Upper lobe of left lung (tissue), 6 donors: ENCODE measurements around the gene KCNC1. TPM values are rescaled to one million over a fixed set of nuclear protein-coding genes. Genes with fewer than 3 reads are reported as not detected.

Experiments used
- ATAC-seq, 2 donors: fragments of 200-7000 bp; cut with Tn5 transposase; one replicate each; pipeline ENCODE4 v1.9.1; 2022; ENCODE audit warnings: mild to moderate bottlenecking in 2 of 2, moderate library complexity in 2 of 2; ENCODE audit not compliant: low FRiP score in 2 of 2
- DNase-seq, 2 donors: peaks; one replicate each; pipeline ENCODE4 v3.0.0-alpha.2; 2019 to 2020
- H3K27ac ChIP-seq, 4 donors: fragments of 200-600 bp; sonication (generic); one replicate each; pipeline ENCODE4 v1.5.1; 2016 to 2019
- H3K27me3 ChIP-seq, 4 donors: fragments of 200-600 bp; sonication (generic); one replicate each; pipeline ENCODE4 v1.5.1; 2017 to 2019
- H3K36me3 ChIP-seq, 4 donors: fragments of 200-600 bp; sonication (generic); one replicate each; pipeline ENCODE4 v1.5.1; 2016 to 2019
- H3K4me1 ChIP-seq, 4 donors: fragments of 200-600 bp; sonication (generic); one replicate each; pipeline ENCODE4 v1.5.1; 2018 to 2019
- H3K4me3 ChIP-seq, 4 donors: fragments of 200-600 bp; sonication (generic); one replicate each; pipeline ENCODE4 v1.5.1; 2017 to 2019; ENCODE audit warnings: mild to moderate bottlenecking in 2 of 4, moderate library complexity in 1 of 4
- H3K9me3 ChIP-seq, 4 donors: fragments of 200-600 bp; sonication (generic); one replicate each; pipeline ENCODE4 v1.5.1; 2018 to 2019
- CTCF ChIP-seq, 6 experiments: fragments of 450-650 bp in 4 of 6; fragments of 200-600 bp in 2 of 6; sonication (generic) in 2 of 6; IDR thresholded peaks; one replicate each; pipeline ENCODE4 v1.5.1; 2016 to 2019; ENCODE audit warnings: antibody characterized with exemption in 6 of 6
- EP300 ChIP-seq, 4 donors: sonication (generic); formaldehyde crosslinking; IDR thresholded peaks; one replicate each; pipeline ENCODE4 v1.5.1; 2017; ENCODE audit warnings: antibody characterized with exemption in 4 of 4, control low read depth in 2 of 4
- POLR2A ChIP-seq, 4 donors: fragments of 450-650 bp; IDR thresholded peaks; one replicate each; pipeline ENCODE4 v1.5.1; 2016 to 2017; ENCODE audit warnings: antibody characterized with exemption in 4 of 4, mild to moderate bottlenecking in 2 of 4
- POLR2AphosphoS5 ChIP-seq, 2 donors: sonication (generic); formaldehyde crosslinking; IDR thresholded peaks; one replicate each; pipeline ENCODE4 v1.5.1; 2017; ENCODE audit warnings: antibody characterized with exemption in 2 of 2
- WGBS, 2 donors: methylation state at CpG; one replicate each; pipeline ENCODE4 v1.1.5; 2017 to 2018; 5-methylcytosine and 5-hydroxymethylcytosine counted together
- total RNA-seq, 6 donors: library from RNA; depleted of rRNA in 4 of 6; stranded (reverse); fragments of >200 nt in 4 of 6; gene quantifications; one replicate each; pipeline versions ENCODE4 v1.1.0 to v1.2.1, GENCODE V29; 2016 to 2021
- donor health status: DM: no; HTN: no; CAD: no; lungs with moderate emphysema.
- donor health status: DM: no; HTN: yes; CAD: no; lungs with severe emphysema.

Gene KCNC1
- total RNA-seq, 6 donors from 2014 or later = not detected

- H3K4me1 ChIP-seq = peaks cover 0 to 5% (median 0%) of the 10 kb centered on the region in 4 donors
- H3K36me3 ChIP-seq = no peaks in the 10 kb centered on the region
- ATAC-seq = no peak
- WGBS, 2 donors = 93 to 100% methylated on average over 1 of the region's 1 CpG
- DNase-seq = no peak
- no peak for TF ChIP-seq POLR2AphosphoS5 (IDR thresholded peaks at IDR 0.05)
- TF ChIP-seq CTCF (IDR thresholded peaks at IDR 0.05) = no peak
- H3K9me3 ChIP-seq = no peaks in the 10 kb centered on the region
- H3K27ac ChIP-seq = no peak overlapping the region
- H3K4me3 ChIP-seq = no peak overlapping the region
- H3K27me3 ChIP-seq = no peaks in the 10 kb centered on the region
Observed at GRCh38 chr11:17814546-17814945, 80.0 kb downstream of the KCNC1 start.

DNA sequence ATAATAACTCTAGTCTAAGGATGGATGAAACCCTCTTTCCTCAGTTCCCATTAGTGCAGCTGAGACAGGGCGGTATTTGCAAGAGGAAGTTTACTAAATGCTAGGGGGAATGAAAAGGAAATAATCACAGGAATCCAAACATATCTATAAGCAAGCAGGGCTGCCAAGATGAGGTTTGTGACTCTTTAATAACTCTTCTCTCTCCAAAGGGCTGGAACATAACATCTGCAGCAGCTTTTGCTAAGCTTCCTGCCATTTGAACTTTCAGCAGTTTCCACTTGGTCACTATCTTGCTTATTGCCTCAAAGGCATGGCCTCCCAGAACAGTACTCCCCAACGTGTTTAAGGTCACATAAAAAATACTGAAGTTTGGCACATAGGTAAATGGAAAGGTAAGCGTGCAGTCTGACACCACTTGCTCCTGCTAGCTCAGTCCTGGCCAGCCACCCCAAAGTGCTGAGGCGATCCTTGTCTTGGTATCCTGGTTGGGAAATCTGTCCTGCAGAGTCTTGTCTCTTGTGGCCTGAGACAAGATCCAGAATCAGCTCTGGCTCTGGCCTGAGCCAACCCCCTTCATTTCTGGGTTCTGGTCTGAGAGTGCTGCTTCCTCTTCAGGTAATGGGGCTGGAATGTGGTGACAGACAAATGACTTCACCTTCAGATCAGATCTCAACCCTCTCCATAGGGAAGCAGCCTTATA lies 81.8 kb downstream of the KCNC1 start:
- DNase-seq (no peak), ATAC-seq (no peak)
- no peak for TF ChIP-seq POLR2A (IDR thresholded peaks at IDR 0.05)
- no peak for TF ChIP-seq CTCF (IDR thresholded peaks at IDR 0.05)
- no peak for TF ChIP-seq POLR2AphosphoS5 (IDR thresholded peaks at IDR 0.05)
- TF ChIP-seq EP300 (IDR thresholded peaks at IDR 0.05) = no peak
- Histone ChIP-seq H3K27ac (no peak overlapping the region), H3K9me3 (no peaks in the 10 kb centered on the region), H3K4me1 (peaks cover 0 to 5% (median 0%) of the 10 kb centered on the region in 4 donors), H3K27me3 (no peaks in the 10 kb centered on the region), H3K4me3 (no peak overlapping the region), H3K36me3 (no peaks in the 10 kb centered on the region)
- WGBS, 2 donors = 64 to 81% methylated on average over 4 of the region's 4 CpGs

DNA sequence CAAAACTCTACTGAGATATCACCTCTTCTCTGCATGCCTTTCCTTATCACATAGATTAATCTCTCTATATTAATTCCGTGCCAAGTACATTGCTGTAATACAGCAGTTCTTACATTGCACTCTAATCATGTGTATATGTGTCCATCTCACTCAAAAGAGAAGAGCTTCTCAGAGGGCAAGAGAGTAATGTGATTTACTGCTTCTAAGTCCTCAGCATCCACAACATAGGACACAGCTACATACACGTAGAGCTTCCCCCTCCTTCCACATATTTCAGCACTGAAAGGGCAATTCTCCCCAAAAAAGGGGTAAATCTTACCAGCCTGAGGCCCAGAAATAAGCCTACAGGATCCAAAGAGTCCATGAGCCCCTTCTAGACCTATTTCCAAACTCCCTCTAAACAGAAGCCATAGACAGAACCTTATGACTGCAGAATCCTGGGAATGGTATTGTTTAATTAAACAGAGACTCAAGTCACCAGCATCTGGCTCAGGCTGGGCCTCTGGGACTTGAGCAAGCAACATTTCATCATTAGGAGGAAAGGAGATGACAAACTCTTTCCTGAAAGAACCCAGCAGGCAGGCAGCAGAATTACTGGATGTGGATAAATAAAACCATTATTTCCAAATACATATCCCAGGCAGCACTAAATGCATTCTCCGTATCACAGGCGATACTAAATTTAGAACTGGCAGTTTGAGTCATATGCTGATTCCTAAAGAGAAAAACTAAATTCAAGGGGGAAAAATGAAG lies 87.2 kb downstream of the KCNC1 start:
- WGBS, 2 donors = 48 to 56% methylated on average over 4 of the region's 4 CpGs
- no peaks in the 10 kb centered on the region for H3K9me3 ChIP-seq
- peak overlapping the region in 1 of 4 donors; percentile 12 for H3K27ac ChIP-seq
- DNase-seq = no peak
- ATAC-seq = no peak
- no peaks in the 10 kb centered on the region for H3K27me3 ChIP-seq
- H3K36me3 ChIP-seq = no peaks in the 10 kb centered on the region
- TF ChIP-seq POLR2A (IDR thresholded peaks at IDR 0.05) (no peak), CTCF (IDR thresholded peaks at IDR 0.05) (no peak), POLR2AphosphoS5 (IDR thresholded peaks at IDR 0.05) (peak in 1 of 2 donors; percentile 46), EP300 (IDR thresholded peaks at IDR 0.05) (peak in 1 of 4 donors; percentile 25)
- peaks cover 0 to 12% (median 5%) of the 10 kb centered on the region in 4 donors for H3K4me1 ChIP-seq
- H3K4me3 ChIP-seq = no peak overlapping the region

DNA sequence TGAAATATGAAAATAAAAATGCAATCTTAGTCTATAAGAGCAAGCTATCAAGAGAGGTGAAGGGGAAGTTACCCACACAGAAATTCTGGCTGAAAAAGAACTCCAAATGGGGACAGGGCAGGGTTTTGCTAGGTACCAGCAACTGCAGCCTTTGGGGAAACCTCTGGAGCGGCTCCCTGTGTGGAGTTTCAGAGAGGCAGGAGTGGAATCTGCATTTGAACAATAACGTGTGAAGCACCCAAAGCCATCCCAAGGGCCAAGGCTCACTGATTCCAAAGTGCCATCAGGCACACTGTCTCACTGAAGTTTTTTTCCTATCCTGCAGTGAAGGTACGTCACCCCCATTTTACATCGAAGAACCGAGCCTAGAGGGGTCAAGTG lies 87.8 kb downstream of the KCNC1 start:
- TF ChIP-seq EP300 (IDR thresholded peaks at IDR 0.05) (no peak), POLR2AphosphoS5 (IDR thresholded peaks at IDR 0.05) (no peak), CTCF (IDR thresholded peaks at IDR 0.05) (no peak), POLR2A (IDR thresholded peaks at IDR 0.05) (no peak)
- H3K27me3 ChIP-seq = no peaks in the 10 kb centered on the region
- peak overlapping the region in 1 of 4 donors; percentile 12 for H3K27ac ChIP-seq
- H3K9me3 ChIP-seq = no peaks in the 10 kb centered on the region
- H3K4me1 ChIP-seq = peaks cover 0 to 12% (median 5%) of the 10 kb centered on the region in 4 donors
- DNase-seq = no peak
- ATAC-seq = no peak
- no peak overlapping the region for H3K4me3 ChIP-seq
- no peaks in the 10 kb centered on the region for H3K36me3 ChIP-seq
- 79 to 80% methylated on average over 5 of the region's 5 CpGs for WGBS, 2 donors
